ENCODE results near the gene MTMR2. TPM values are rescaled to one million over a fixed set of nuclear protein-coding genes. Genes with fewer than 3 reads are reported as not detected.

MTMR2 gene
- total and polyA plus RNA-seq, 2 donors (not counting 1 experiment from before 2014, with no cell fraction given), result 29.2 to 48.2 TPM

- no peak overlapping the region for H3K4me2 ChIP-seq (ENCODE audit: extremely low read depth, insufficient read depth, low read length)
Measured at GRCh38 chr11:95792700-95793099, 131.2 kb downstream of the MTMR2 start.

GRCh38 chr11:95792200-95792599 is 131.7 kb downstream of the MTMR2 start:
- TF ChIP-seq CTCF (conservative IDR thresholded peaks at IDR 0.05 in 1 of 2, IDR thresholded peaks at IDR 0.05 in 1 of 2; ENCODE audit: low read depth in 1 of 2, low read length in 2 of 2) (no peak), EZH2 (IDR thresholded peaks at IDR 0.05; ENCODE audit: low read length, missing control alignments) (no peak)
- Histone ChIP-seq H3K36me3 (ENCODE audit: control insufficient read depth, insufficient read depth, low read length) (no peaks in the 10 kb centered on the region), H3K9ac (ENCODE audit: insufficient read depth, low read length) (no peak overlapping the region), H4K20me1 (ENCODE audit: control insufficient read depth, extremely low read depth, insufficient read depth, low read length) (no peaks in the 10 kb centered on the region), H3K9me3 (ENCODE audit: control insufficient read depth, insufficient read depth, low read depth, low read length) (no peaks in the 10 kb centered on the region), H2AFZ (ENCODE audit: low read length) (no peak overlapping the region), H3K27ac (ENCODE audit: insufficient read depth, low read length) (no peak overlapping the region), H3K27me3 (ENCODE audit: control insufficient read depth, insufficient read depth, low read length) (no peaks in the 10 kb centered on the region), H3K79me2 (ENCODE audit: control insufficient read depth, insufficient read depth, low read length) (peaks cover 49% of the 10 kb centered on the region), H3K4me1 (ENCODE audit: control insufficient read depth, extremely low read depth, insufficient read depth, low read length) (peaks cover 2% of the 10 kb centered on the region), H3K4me2 (ENCODE audit: extremely low read depth, insufficient read depth, low read length) (peak overlapping the region; percentile 96), H3K4me3 (replicated peaks in 1 of 4; ENCODE audit: control extremely low read depth in 1 of 4, insufficient read depth in 1 of 4, low read depth in 3 of 4, low read length in 4 of 4) (peak overlapping the region in 3 of 4 experiments; percentile 90 to 95 (median 92))
- DNase-seq (ENCODE audit: low read depth in 2 of 2), result no peak

More at GRCh38 chr11:95792700-95793099, 131.2 kb downstream of the MTMR2 start:
- Histone ChIP-seq H2AFZ (ENCODE audit: low read length) (no peak overlapping the region), H3K27ac (ENCODE audit: insufficient read depth, low read length) (no peak overlapping the region), H3K4me3 (replicated peaks in 1 of 4; ENCODE audit: control extremely low read depth in 1 of 4, insufficient read depth in 1 of 4, low read depth in 3 of 4, low read length in 4 of 4) (no peak overlapping the region), H3K79me2 (ENCODE audit: control insufficient read depth, insufficient read depth, low read length) (peaks cover 49% of the 10 kb centered on the region), H3K27me3 (ENCODE audit: control insufficient read depth, insufficient read depth, low read length) (no peaks in the 10 kb centered on the region), H3K4me1 (ENCODE audit: control insufficient read depth, extremely low read depth, insufficient read depth, low read length) (peaks cover 2% of the 10 kb centered on the region), H3K9ac (ENCODE audit: insufficient read depth, low read length) (no peak overlapping the region), H3K9me3 (ENCODE audit: control insufficient read depth, insufficient read depth, low read depth, low read length) (no peaks in the 10 kb centered on the region), H4K20me1 (ENCODE audit: control insufficient read depth, extremely low read depth, insufficient read depth, low read length) (no peaks in the 10 kb centered on the region), H3K36me3 (ENCODE audit: control insufficient read depth, insufficient read depth, low read length) (no peaks in the 10 kb centered on the region)
- no peak for TF ChIP-seq EZH2 (IDR thresholded peaks at IDR 0.05; ENCODE audit: low read length, missing control alignments)
- no peak for TF ChIP-seq CTCF (conservative IDR thresholded peaks at IDR 0.05 in 1 of 2, IDR thresholded peaks at IDR 0.05 in 1 of 2; ENCODE audit: low read depth in 1 of 2, low read length in 2 of 2)
- no peak for DNase-seq (ENCODE audit: low read depth in 2 of 2)

- no peaks in the 10 kb centered on the region for H3K9me3 ChIP-seq (ENCODE audit: control insufficient read depth, insufficient read depth, low read depth, low read length)
- peak overlapping the region; percentile 90 to 95 (median 92) for H3K4me3 ChIP-seq (replicated peaks in 1 of 4; ENCODE audit: control extremely low read depth in 1 of 4, insufficient read depth in 1 of 4, low read depth in 3 of 4, low read length in 4 of 4)
- H4K20me1 ChIP-seq (ENCODE audit: control insufficient read depth, extremely low read depth, insufficient read depth, low read length), result no peaks in the 10 kb centered on the region
- H3K27ac ChIP-seq (ENCODE audit: insufficient read depth, low read length), result peak overlapping the region; percentile 100
- peaks cover 2% of the 10 kb centered on the region for H3K4me1 ChIP-seq (ENCODE audit: control insufficient read depth, extremely low read depth, insufficient read depth, low read length)
- H2AFZ ChIP-seq (ENCODE audit: low read length), result no peak overlapping the region
- no peak overlapping the region for H3K9ac ChIP-seq (ENCODE audit: insufficient read depth, low read length)
- no peaks in the 10 kb centered on the region for H3K27me3 ChIP-seq (ENCODE audit: control insufficient read depth, insufficient read depth, low read length)
- no peak for TF ChIP-seq EZH2 (IDR thresholded peaks at IDR 0.05; ENCODE audit: low read length, missing control alignments)
- no peak for TF ChIP-seq CTCF (conservative IDR thresholded peaks at IDR 0.05 in 1 of 2, IDR thresholded peaks at IDR 0.05 in 1 of 2; ENCODE audit: low read depth in 1 of 2, low read length in 2 of 2)
- peak overlapping the region; percentile 96 for H3K4me2 ChIP-seq (ENCODE audit: extremely low read depth, insufficient read depth, low read length)
- no peak for DNase-seq (ENCODE audit: low read depth in 2 of 2)
- no peaks in the 10 kb centered on the region for H3K36me3 ChIP-seq (ENCODE audit: control insufficient read depth, insufficient read depth, low read length)
- peaks cover 48% of the 10 kb centered on the region for H3K79me2 ChIP-seq (ENCODE audit: control insufficient read depth, insufficient read depth, low read length)
Measured at GRCh38 chr11:95791709-95792033, 132.2 kb downstream of the MTMR2 start.

All from fibroblast of lung (primary cell).